NCI-H2081 treated with DMSO at 0.1 percent for 48 hours (cell line): ENCODE results near the gene CALN1.

Experiments
- DNase-seq: peaks from one replicate; lab custom pipeline; 2025; lab: John Stamatoyannopoulos, UW

The CALN1 gene

DNA sequence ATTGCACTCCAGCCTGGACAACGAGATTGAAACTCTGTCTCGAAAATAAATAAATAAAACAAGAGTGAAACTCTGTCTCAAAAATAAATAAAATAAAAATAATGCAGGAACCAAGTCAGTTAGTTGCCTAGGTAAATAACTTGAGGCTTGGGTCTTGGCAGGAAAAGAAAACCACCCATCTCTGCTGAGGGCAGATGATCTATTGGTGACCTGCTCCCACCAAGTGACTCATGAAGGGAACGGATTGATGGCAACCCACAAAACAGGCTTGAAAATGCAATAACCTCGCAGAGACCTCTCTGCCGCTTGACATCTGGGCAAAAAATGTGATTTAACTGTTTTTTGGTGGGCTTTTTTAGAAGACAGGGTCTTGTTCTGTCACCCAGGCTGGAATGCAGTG is 86.6 kb downstream of the CALN1 start:
- DNase-seq = no peak

DNA sequence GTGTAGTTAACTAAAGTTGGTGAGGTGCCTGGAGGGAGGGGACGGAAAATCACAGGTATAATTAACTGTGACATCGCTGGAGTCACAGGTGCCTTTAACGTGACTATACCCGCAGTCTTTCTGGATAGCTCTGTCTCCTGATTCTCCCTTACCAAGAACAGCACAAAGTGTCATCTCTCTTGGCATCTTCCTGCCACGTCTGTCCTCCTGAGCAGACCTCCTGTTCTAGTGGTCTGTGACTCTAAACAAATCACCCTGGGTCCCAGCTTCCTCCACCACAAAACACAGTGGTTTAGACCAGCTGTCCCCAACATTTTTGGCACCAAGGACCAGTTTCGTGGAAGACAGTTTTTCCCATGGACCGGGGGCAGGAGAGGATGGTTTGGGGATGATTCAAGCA is 90.5 kb downstream of the CALN1 start:
- no peak for DNase-seq

DNA sequence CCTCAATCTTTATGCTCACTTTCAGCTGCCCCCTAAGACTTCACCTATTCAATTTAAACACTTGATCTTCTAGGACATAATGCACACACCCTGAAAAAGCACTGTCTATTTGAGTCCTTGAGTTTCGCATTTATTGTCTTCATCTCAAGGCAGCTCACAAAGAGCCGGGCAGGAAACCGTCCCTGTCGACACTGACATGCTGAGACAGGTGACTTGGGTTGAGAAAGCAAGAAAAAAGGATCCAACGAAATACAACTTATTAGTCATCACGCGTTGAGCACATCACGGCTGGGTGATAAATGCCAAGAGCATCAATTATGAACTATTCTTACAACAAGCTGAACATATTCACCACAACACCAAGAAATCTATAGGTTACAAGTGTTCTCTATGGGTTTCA is 91.1 kb downstream of the CALN1 start:
- DNase-seq = no peak

DNA sequence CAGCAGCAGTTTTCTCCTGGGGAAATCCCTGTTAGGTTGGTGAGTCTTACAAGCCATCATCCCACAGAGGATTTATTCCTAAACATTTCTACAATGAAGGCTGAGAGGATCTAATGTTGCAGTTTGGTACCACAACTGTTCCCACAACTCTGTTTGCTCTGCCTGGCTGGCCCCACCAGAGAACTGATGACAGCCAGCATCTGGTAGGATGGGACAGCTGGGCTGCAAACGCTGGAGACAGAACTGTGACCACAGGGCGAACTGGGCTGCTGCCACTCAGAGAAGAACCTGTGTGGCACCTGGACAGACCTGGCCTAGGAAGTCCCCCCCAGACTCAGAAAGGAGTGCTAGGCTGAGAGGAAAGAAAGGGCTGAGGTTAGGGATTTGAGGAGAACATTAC is 94.8 kb downstream of the CALN1 start:
- no peak for DNase-seq

GRCh38 chr7:72316148-72316547 is 96.0 kb downstream of the CALN1 start:
- no peak for DNase-seq

- DNase-seq = no peak
Measured at GRCh38 chr7:72313906-72314305, 98.2 kb downstream of the CALN1 start.

GRCh38 chr7:72310301-72310700 is 101.8 kb downstream of the CALN1 start:
- no peak for DNase-seq

DNA sequence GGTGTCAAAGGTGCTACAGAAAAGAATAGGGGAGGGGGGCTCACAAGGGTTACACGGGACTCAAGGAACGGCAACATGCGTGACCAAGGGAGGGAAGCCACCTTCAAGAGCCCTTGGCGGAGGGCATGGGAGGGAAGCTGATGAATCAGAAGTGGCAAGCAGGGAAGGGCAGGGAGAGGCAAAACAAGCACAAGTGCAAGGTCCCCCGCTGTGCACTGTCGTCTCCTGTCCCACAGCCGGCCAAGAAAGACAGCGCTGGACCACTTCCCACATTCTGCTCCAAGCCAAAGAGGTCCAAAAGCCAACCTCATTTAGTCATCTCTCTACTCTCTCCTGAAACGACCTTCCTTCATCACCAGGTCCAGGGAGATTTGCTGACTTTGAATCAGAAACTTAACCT is 102.7 kb downstream of the CALN1 start:
- DNase-seq = no peak

GRCh38 chr7:72308986-72309385 is 103.2 kb downstream of the CALN1 start:
- DNase-seq = no peak

GRCh38 chr7:72307566-72307965 is 104.6 kb downstream of the CALN1 start:
- DNase-seq = no peak

GRCh38 chr7:72298912-72299311 is 113.2 kb downstream of the CALN1 start:
- DNase-seq = no peak

DNA sequence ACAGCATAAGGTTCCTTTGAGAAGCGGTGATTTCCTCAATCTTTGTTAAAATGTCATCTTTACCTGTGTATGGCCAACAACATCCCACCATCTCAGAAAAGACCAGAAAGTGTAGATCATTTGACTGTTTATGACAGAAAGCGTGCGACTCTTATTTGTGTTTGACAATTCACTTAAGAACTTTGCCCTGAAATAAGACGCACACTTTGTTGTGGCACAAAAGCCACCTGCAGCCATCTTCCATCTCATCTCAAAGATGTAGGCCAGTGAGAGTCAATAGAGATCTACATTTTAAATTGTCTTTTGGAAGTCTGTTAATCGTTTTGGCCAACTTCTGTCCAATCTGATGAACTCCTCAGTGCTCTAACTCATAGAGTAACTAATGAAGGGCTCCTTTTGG is 114.0 kb downstream of the CALN1 start:
- no peak for DNase-seq

GRCh38 chr7:72297636-72298035 is 114.5 kb downstream of the CALN1 start:
- DNase-seq = no peak

DNA sequence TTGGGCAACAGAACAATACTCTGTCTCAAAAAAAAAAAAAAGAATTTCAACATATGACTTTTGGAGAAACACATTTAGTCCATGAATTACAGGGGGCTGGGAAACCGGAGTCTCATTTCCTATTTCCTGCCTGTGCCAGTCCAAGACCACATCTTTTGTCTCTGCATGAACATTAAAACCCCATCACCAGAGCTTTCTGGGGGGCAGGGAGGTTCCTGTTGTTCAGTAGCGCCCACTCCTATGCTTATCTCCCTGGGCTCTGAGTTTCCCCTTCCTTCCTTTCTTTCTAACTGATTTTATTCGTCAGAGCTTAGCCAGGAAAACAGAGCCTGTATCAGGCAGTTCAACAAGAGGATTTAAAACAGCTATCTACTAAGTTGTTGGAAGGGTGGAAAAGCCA is 119.3 kb downstream of the CALN1 start:
- DNase-seq = no peak

- no peak for DNase-seq
Measured at GRCh38 chr7:72292118-72292517, 120.0 kb downstream of the CALN1 start.

DNA sequence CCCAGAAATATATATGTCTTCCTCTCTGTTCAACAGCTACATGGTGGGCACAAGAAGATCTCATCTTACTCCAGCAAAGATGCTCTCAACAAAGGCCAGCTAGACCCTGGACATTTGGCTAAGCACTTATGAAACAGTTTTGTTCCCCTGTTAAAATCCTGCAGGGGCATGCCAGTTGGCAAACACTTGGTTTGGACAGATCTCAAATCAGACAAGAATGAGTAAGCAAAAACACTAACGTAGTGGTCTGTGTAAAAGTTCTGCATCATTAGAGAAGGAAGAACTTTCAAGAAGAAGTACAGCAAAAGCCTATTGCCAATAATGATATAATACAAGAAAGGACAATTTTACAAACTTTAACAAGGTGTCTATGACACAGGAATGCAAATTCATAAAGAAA is 125.6 kb downstream of the CALN1 start:
- DNase-seq = no peak

GRCh38 chr7:72283309-72283708 is 128.8 kb downstream of the CALN1 start:
- DNase-seq = no peak

GRCh38 chr7:72281308-72281707 is 130.8 kb downstream of the CALN1 start:
- no peak for DNase-seq

DNA sequence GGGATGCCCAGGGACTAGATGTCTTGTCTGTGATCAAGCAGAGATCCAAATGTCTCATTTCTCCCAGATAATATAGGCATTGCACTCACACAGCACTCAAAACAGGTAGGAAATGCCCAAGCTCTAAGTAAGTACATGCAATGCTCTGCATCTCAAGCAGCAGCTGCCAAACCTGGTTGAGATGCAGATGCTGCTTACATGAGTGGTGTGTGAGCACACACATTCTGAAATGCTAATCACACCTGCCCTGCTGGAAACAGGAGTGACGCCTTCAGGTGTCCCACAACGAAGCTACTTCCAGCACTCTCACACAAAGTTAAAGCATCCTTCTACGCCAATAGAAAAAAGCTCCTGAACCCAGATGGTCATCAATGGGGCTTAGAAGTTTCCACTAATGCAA is 132.9 kb downstream of the CALN1 start:
- DNase-seq = no peak

- DNase-seq = no peak
Measured at GRCh38 chr7:72278550-72278949, 133.6 kb downstream of the CALN1 start.

DNA sequence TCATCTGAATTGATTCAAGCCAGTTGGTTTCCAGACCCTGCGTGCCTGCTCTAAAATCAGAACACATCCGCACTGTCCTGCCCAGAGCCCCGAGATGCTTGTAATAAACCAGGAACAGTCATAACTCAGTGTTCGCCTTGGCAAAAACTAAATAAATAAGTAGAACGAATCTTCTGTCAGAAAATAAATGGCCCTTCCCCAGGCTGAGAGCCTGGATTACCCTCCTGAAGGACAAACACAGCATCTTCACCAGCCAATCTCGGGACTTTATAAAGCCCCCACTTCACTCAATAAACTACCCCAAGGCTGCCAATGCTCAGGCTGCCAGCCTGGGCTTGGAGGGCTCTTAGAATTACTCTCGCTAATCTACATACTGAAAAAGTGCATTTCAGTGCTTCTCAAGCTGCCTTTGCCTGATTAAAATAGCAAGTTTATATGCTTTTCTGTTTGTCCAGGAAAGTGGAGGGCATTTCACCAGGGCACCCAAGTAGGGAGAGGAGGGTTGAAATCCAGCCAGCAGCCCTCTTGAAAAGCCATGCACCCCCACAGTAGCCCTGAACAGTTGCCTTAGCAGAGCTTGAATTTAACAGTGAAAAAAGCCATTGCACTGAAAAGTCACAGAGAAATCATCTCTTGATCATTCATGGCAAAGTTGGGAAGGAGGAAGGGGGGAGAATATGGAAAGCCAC is 136.6 kb downstream of the CALN1 start:
- no peak for DNase-seq

GRCh38 chr7:72272479-72272878 is 139.7 kb downstream of the CALN1 start:
- no peak for DNase-seq

GRCh38 chr7:72268796-72269195 is 143.3 kb downstream of the CALN1 start:
- DNase-seq = no peak

GRCh38 chr7:72268090-72268489 is 144.0 kb downstream of the CALN1 start:
- no peak for DNase-seq
